ENCODE data around the gene LIPI.
"Not testable (repeated sequence)": the region's sequence is repeated elsewhere in the genome, so short reads cannot be mapped to it uniquely, and the experiment has no call there.

The LIPI gene

DNA sequence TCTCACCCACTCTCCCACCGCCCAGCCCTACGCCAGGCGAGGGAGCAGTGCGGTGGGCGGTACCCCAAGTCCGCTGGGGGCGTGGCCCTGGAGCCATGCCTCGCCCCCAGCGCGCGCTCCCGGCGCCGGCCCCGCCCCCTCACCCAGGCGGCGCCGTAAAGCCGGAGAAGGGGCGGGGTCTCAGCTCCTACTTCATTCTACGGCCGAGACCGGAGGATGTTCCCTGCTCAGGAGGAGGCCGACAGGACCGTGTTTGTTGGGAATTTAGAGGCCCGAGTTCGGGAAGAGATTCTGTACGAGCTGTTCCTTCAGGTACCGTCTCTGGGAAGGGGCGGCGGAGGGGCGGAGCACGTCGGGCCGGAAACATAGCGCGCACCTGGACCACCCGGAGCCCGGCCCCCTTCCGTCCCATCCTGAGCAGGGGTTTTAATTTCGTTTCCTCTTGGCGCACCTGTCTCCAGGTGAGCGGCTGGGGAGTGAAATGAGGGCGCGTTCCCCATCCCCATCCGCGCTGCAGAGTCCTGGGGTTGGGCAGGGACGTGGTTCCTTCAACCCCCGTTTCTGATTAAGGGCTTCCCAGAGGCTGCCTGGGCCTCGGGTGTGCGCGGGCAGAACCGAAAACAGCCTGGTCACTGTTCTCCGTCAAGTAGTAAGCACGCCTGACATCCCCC, 5.4 kb upstream of the LIPI start, which contains the start of gene RBM11:
RBM11 (plus strand) TSS at position 187 of the 671 bp plus-strand sequence; CDS start at position 217, 30 bp downstream.
- TF ChIP-seq, protein P1, sequence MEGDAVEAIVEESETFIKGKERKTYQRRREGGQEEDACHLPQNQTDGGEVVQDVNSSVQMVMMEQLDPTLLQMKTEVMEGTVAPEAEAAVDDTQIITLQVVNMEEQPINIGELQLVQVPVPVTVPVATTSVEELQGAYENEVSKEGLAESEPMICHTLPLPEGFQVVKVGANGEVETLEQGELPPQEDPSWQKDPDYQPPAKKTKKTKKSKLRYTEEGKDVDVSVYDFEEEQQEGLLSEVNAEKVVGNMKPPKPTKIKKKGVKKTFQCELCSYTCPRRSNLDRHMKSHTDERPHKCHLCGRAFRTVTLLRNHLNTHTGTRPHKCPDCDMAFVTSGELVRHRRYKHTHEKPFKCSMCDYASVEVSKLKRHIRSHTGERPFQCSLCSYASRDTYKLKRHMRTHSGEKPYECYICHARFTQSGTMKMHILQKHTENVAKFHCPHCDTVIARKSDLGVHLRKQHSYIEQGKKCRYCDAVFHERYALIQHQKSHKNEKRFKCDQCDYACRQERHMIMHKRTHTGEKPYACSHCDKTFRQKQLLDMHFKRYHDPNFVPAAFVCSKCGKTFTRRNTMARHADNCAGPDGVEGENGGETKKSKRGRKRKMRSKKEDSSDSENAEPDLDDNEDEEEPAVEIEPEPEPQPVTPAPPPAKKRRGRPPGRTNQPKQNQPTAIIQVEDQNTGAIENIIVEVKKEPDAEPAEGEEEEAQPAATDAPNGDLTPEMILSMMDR (IDR thresholded peaks at IDR 0.05; ENCODE audit: extremely low read depth, missing control alignments) = no peak
- peak; percentile 78 for DNase-seq (ENCODE audit: low spot score)

DNA sequence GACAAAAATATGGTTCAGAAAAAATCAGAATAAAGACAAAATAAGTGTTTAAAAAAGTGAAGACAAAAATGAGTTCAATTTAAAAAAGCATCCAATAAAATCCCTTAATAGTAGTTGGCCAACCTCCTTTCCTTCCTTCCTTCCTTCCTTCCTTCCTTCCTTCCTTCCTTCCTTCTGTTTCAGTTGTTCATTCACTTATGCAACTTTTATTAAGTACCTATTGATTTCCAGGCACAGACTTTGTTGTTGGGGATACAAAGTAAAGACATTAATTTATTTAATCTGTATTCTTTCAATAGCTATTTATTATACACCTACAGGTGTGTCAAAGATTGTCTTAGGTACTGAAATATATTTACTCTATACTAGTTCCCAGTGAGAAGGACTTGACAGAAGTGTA, 2.4 kb upstream of the LIPI start:
- TF ChIP-seq, protein P1 (IDR thresholded peaks at IDR 0.05; ENCODE audit: extremely low read depth, missing control alignments) = no peak
- DNase-seq (ENCODE audit: low spot score) = no peak

DNA sequence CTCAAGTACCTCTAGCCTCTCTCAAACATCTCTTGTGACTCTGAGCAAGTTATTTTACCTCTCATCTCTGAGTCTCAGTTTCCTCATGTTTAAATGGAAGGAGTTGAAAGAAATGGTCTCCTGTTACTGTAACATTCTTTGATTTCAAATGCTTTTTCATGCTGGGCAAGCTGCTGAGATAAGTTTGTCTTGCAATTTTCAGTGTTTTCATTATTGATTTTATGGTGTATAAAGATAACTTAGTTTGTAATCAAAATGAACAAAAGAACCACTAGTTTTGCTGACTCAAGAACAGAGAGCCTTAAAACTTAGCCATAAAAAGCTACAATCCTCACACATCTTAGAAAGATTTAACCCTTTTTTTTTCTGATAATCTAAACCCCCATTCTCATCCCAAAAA, 4.5 kb downstream of the LIPI start:
- TF ChIP-seq, protein P1 (IDR thresholded peaks at IDR 0.05; ENCODE audit: extremely low read depth, missing control alignments) = no peak
- DNase-seq (ENCODE audit: low spot score) = no peak

DNA sequence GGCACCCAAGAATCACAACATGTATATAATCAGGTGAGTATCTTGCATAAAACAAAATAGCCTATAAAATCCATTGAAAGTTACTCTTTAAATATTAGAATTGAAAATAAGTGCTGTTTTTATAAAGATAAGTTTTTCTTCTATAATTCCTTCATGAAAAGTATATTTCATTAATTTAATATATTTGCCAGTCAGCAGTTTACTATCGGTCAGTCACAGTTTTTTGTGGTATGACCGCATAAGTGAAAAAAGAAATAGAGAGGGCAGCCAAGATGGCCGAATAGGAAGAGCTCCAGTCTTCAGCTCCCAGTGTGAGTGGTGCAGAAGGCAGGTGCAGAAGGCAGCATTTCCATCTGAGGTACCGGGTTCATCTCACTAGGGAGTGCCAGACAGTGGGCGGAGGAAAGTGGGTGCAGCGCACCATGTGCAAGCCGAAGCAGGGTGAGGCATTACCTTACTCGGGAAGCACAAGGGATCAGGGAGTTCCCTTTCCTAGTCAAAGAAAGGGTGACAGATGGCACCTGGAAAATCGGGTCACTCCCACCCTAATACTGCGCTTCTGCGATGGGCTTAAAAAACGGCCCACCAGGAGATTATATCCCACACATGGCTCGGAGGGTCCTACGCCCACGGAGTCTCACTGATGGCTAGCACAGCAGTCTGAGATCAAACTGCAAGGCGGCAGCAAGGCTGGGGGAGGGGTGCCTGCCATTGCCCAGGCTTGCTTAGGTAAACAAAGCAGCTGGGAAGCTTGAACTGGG, 44.1 kb downstream of the LIPI start:
- DNase-seq (ENCODE audit: low spot score) = not testable (repeated sequence)

DNA sequence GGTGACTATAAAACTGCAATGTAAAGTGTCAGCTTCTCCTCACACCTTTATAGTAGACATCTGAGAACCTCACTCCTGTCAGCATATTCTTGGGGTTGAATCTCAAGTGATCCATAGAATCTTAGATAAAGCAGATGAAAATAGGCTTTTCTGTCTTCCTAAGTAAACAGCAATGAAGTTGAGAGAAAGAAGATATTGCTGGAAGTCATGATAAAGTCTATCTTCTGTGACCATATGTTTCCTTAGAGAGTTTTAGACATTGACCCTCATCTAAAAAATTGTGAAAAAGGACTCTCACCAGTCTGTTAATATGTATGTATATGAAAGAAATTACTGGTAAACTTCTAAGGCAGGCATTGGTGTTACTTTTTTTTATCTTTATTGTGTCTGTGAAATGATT, 66.8 kb downstream of the LIPI start:
- no peak for DNase-seq (ENCODE audit: low spot score)
- TF ChIP-seq, protein P1 (IDR thresholded peaks at IDR 0.05; ENCODE audit: extremely low read depth, missing control alignments) = no peak

DNA sequence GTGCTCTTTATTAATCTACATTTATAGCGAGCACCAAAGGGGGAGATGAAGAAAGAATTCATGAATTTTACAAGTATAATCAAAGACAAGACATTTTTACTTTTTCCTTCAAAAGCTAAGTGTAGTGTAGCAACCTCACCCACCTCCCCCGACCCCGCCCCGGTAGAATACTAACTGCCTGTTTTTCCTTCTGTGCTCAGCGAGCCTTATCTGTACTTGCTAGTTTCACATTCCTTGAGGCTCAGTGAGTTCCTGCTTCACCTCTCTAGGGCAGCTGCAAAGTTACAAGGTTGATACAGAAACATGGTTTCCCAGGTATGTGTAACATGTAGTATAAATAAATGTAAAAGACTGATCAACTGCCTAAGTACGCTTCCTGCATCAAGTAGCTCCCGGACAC, 86.5 kb downstream of the LIPI start:
- TF ChIP-seq, protein P1 (IDR thresholded peaks at IDR 0.05; ENCODE audit: extremely low read depth, missing control alignments) = no peak
- no peak for DNase-seq (ENCODE audit: low spot score)

DNA sequence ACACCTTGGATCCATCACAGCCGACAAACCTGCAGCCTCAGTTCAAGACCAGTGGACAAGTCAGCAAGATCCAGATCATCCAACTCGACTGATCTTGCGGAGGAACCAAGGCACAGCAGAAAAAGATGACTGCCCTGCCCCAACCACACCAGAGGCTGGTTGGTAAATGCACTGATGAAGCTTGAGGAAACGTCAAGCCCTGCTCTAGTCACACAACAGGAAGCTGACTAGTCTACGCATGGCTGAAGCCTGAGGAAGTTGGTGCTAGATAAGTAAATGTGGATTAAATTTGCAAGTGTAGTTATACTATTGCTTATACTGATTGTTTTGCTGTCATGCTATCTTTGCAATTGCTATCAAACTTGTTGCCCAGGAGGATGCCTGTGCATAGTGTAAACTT, 89.0 kb downstream of the LIPI start:
- TF ChIP-seq, protein P1 (IDR thresholded peaks at IDR 0.05; ENCODE audit: extremely low read depth, missing control alignments) = no peak
- no peak for DNase-seq (ENCODE audit: low spot score)
